Stomach (tissue), 9 donors: ENCODE results near the gene GDPD3. TPM values are rescaled to one million over a fixed set of nuclear protein-coding genes. Genes with fewer than 3 reads are reported as not detected.

Source experiments
- DNase-seq, 2 donors: peaks; one replicate each; pipeline versions ENCODE4 v3.0.0 to v3.0.0-alpha.2; 2013 to 2019
- H3K27ac ChIP-seq, 5 donors: fragments of 200-600 bp in 4 of 5; sonication (generic) in 4 of 5; one replicate each; pipeline ENCODE4 v1.5.1; 2013 to 2019; ENCODE audit warnings: mild to moderate bottlenecking in 1 of 5, moderate library complexity in 1 of 5
- H3K27me3 ChIP-seq, 3 donors: fragments of 200-600 bp; sonication (generic); one replicate each; pipeline ENCODE4 v1.5.1; 2017 to 2019; ENCODE audit warnings: mixed run types in 1 of 3
- H3K36me3 ChIP-seq, 4 donors: fragments of 200-600 bp; sonication (generic); 1 replicate in 3 of 4; 2 replicates in 1 of 4; pipeline ENCODE4 v1.5.1; 2016 to 2019
- H3K4me1 ChIP-seq, 4 donors: fragments of 200-600 bp; sonication (generic); one replicate each; pipeline ENCODE4 v1.5.1; 2016 to 2019
- H3K4me3 ChIP-seq, 4 donors: fragments of 200-600 bp; sonication (generic) in 3 of 4; one replicate each; pipeline ENCODE4 v1.5.1; 2016 to 2019; ENCODE audit warnings: mild to moderate bottlenecking in 1 of 4
- H3K9me3 ChIP-seq, 4 donors: fragments of 200-600 bp; sonication (generic); one replicate each; pipeline ENCODE4 v1.5.1; 2016 to 2019
- CTCF ChIP-seq, 7 experiments: fragments of 450-650 bp in 4 of 7; fragments of 200-600 bp in 3 of 7; sonication (generic) in 3 of 7; IDR thresholded peaks; one replicate each; pipeline ENCODE4 v1.5.1; 2016 to 2019; ENCODE audit warnings: antibody characterized with exemption in 7 of 7, control low read depth in 2 of 7, mild to moderate bottlenecking in 1 of 7
- EP300 ChIP-seq: sonication (generic); formaldehyde crosslinking; IDR thresholded peaks from one replicate; pipeline ENCODE4 v1.6.1; 2017; ENCODE audit warnings: antibody characterized with exemption
- POLR2A ChIP-seq, 4 donors: fragments of 450-650 bp; IDR thresholded peaks; one replicate each; pipeline ENCODE4 v1.6.1; 2016; ENCODE audit warnings: antibody characterized with exemption in 4 of 4, control low read depth in 2 of 4, mild to moderate bottlenecking in 1 of 4, moderate library complexity in 1 of 4
- POLR2AphosphoS5 ChIP-seq, 3 donors: sonication (generic); formaldehyde crosslinking; IDR thresholded peaks; one replicate each; pipeline ENCODE4 v1.6.1; 2016; ENCODE audit warnings: antibody characterized with exemption in 3 of 3
- WGBS, 5 donors: extraction: QIAGEN DNeasy Blood & Tissue Kit in 3 of 5; methylation state at CpG; one replicate each; pipeline versions ENCODE4 v1.1.5 to v1.1.7; 2013 to 2018; 5-methylcytosine and 5-hydroxymethylcytosine counted together
- intact Hi-C: fragments of 100-400 bp; cut with DNase I; formaldehyde crosslinking; loops from one replicate; pipeline ENCODE4 v1.15.1; 2023; ENCODE audit warnings: low total_unique reads
- polyA plus RNA-seq, 3 donors: library from polyadenylated mRNA; stranded (reverse); fragments of 200-250 nt; gene quantifications; one replicate each; pipeline ENCODE4 v1.2.3, GENCODE V29; 2013
- total RNA-seq, 5 donors: library from RNA; depleted of rRNA; stranded (reverse); fragments of >200 nt; gene quantifications; one replicate each; pipeline versions ENCODE4 v1.1.0 to v1.2.3, GENCODE V29; 2014 to 2016
- donor health status: healthy with polysubstance abuse.
- donor health status: Bipolar disorder and iron deficiency.
- donor health status: healthy.

Gene GDPD3
- total and polyA plus RNA-seq, 8 donors, result 1.8 to 178 (median 5.9) TPM

- WGBS, 5 donors, result 44 to 93% (median 48%) methylated on average over 1 of the region's 1 CpG
- Histone ChIP-seq H3K4me3 (no peak overlapping the region), H3K27me3 (no peaks in the 10 kb centered on the region), H3K36me3 (no peaks in the 10 kb centered on the region), H3K9me3 (peaks cover 0 to 15% (median 9%) of the 10 kb centered on the region in 4 donors), H3K4me1 (peaks cover 0 to 10% (median 5%) of the 10 kb centered on the region in 4 donors), H3K27ac (no peak overlapping the region)
- intact Hi-C loops, result no loop called here
- TF ChIP-seq CTCF (IDR thresholded peaks at IDR 0.05) (no peak), POLR2AphosphoS5 (IDR thresholded peaks at IDR 0.05) (no peak), EP300 (no peak), POLR2A (IDR thresholded peaks at IDR 0.05) (no peak)
- no peak for DNase-seq
These were observed 31.6 kb upstream of the GDPD3 start for GRCh38 chr16:30144917-30145316.

GRCh38 chr16:30144017-30144416 lies 30.7 kb upstream of the GDPD3 start:
- intact Hi-C loops, result no loop called here
- Histone ChIP-seq H3K27me3 (no peaks in the 10 kb centered on the region), H3K4me1 (peaks cover 0 to 18% (median 7%) of the 10 kb centered on the region in 4 donors), H3K4me3 (no peak overlapping the region), H3K9me3 (peaks cover 0 to 6% (median 3%) of the 10 kb centered on the region in 4 donors), H3K27ac (no peak overlapping the region), H3K36me3 (no peaks in the 10 kb centered on the region)
- no peak for DNase-seq
- TF ChIP-seq POLR2AphosphoS5 (IDR thresholded peaks at IDR 0.05) (no peak), EP300 (no peak), CTCF (IDR thresholded peaks at IDR 0.05) (no peak), POLR2A (IDR thresholded peaks at IDR 0.05) (no peak)

DNA sequence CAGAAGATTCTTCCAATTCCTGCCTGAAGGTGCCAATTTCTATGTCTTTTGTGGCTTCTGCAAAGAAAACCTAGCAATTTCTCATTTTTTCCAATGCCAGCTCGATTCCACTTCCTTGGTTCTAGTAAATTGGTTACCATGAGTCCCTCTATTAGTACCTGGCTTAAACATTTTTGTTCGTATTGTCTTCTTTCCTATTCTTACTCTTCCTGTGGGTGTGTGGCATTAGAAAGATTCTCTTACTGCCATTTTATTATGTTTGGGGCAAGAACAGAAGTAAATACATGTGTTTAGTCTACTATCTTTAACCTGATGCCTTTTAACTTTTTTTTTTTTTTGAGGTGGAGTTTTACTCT lies 30.0 kb upstream of the GDPD3 start:
- Histone ChIP-seq H3K4me1 (peaks cover 0 to 21% (median 7%) of the 10 kb centered on the region in 4 donors), H3K4me3 (no peak overlapping the region), H3K36me3 (no peaks in the 10 kb centered on the region), H3K27me3 (no peaks in the 10 kb centered on the region), H3K9me3 (no peaks in the 10 kb centered on the region), H3K27ac (no peak overlapping the region)
- intact Hi-C loops, result no loop called here
- no peak for DNase-seq
- WGBS, 5 donors, result 56 to 75% (median 69%) methylated on average over 2 of the region's 2 CpGs
- no peak for TF ChIP-seq EP300
- TF ChIP-seq POLR2AphosphoS5 (IDR thresholded peaks at IDR 0.05), result no peak
- TF ChIP-seq CTCF (IDR thresholded peaks at IDR 0.05), result no peak
- no peak for TF ChIP-seq POLR2A (IDR thresholded peaks at IDR 0.05)

- Histone ChIP-seq H3K4me1 (peaks cover 0 to 21% (median 7%) of the 10 kb centered on the region in 4 donors), H3K27ac (no peak overlapping the region), H3K27me3 (no peaks in the 10 kb centered on the region), H3K36me3 (no peaks in the 10 kb centered on the region), H3K9me3 (no peaks in the 10 kb centered on the region), H3K4me3 (no peak overlapping the region)
- TF ChIP-seq POLR2A (IDR thresholded peaks at IDR 0.05) (no peak), CTCF (IDR thresholded peaks at IDR 0.05) (no peak), POLR2AphosphoS5 (IDR thresholded peaks at IDR 0.05) (no peak), EP300 (no peak)
- no peak for DNase-seq
- WGBS, 5 donors, result 83 to 88% (median 88%) methylated on average over 13 of the region's 13 CpGs
- intact Hi-C loops, result no loop called here
These were observed 29.5 kb upstream of the GDPD3 start for GRCh38 chr16:30142672-30143346.
